NCI-H128 (cell line): ENCODE data around the gene SHROOM1.
A peak's percentile ranks its signal among the peaks of the same experiment; 100 is the strongest.

ENCODE experiments used
- DNase-seq: peaks from one replicate; lab custom pipeline; 2025; ENCODE audit not compliant: unreplicated experiment; lab: John Stamatoyannopoulos, UW

SHROOM1 gene

GRCh38 chr5:132853790-132854189 lies 23.3 kb upstream of the SHROOM1 start:
- DNase-seq, result no peak

- DNase-seq, result no peak
Observed at GRCh38 chr5:132853323-132853722, 22.9 kb upstream of the SHROOM1 start.

- DNase-seq, result no peak
Observed at GRCh38 chr5:132850066-132850465, 19.6 kb upstream of the SHROOM1 start.

- DNase-seq, result no peak
Observed at GRCh38 chr5:132849347-132849746, 18.9 kb upstream of the SHROOM1 start.

GRCh38 chr5:132848270-132848669 lies 17.8 kb upstream of the SHROOM1 start:
- DNase-seq, result no peak

DNA sequence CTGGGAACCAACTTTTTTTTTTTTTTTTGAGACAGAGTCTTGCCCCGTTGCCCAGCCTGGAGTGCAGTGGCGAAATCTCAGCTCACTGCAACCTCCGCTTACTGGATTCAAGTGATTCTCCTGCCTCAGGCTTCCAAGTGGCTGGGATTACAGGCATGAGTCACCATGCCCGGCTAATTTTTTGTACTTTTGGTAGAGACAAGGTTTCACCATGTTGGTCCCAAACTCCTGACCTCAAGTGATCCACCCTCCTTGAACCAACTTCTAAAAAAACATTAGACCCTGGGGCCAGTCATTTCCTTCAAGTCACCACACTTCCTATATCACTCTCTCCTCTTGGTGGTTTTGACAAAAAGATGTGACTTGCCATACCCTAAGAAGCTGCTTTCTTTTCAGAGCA lies 10.9 kb upstream of the SHROOM1 start:
- no peak for DNase-seq

DNA sequence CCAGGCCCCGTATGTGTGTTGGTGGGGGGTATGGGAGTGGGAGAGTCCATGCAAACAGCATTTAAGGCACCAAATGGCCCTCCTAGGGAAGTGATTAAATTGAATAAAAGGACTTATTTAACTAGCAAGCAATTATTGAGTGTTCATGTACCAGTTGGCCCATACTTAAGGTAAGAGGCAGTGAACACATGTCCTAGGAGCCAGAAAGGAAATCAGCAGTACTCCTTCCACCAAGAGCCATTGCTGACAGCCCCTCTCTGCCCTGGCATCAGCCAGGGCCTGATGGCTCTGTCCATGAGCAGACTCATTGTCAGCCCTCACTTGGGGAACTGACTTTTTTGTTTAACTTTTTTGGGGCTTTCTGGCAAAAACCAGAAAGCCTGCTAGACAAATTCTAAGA lies 10.4 kb upstream of the SHROOM1 start:
- DNase-seq, result no peak

DNA sequence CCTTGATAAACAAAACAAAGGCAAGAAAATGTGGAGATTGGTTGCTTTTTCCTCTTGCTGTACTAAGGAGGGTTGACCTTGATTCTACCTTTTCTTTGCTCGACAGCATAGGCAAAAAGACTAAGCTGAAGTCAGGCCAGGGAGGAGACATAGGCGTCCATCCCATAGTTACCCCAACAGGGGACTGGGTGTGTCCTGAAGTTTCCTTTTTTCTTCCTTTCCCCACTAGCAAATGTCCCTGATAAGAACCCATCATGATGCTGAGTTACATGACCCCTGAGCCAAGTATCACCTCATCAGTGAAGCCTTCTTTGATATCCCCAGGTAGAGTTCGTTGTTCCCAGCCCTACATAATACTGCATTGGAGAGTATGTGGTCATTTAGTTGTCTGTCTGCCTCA lies 9.9 kb upstream of the SHROOM1 start:
- no peak for DNase-seq

- no peak for DNase-seq
Observed at GRCh38 chr5:132839426-132840301, 9.2 kb upstream of the SHROOM1 start.

DNA sequence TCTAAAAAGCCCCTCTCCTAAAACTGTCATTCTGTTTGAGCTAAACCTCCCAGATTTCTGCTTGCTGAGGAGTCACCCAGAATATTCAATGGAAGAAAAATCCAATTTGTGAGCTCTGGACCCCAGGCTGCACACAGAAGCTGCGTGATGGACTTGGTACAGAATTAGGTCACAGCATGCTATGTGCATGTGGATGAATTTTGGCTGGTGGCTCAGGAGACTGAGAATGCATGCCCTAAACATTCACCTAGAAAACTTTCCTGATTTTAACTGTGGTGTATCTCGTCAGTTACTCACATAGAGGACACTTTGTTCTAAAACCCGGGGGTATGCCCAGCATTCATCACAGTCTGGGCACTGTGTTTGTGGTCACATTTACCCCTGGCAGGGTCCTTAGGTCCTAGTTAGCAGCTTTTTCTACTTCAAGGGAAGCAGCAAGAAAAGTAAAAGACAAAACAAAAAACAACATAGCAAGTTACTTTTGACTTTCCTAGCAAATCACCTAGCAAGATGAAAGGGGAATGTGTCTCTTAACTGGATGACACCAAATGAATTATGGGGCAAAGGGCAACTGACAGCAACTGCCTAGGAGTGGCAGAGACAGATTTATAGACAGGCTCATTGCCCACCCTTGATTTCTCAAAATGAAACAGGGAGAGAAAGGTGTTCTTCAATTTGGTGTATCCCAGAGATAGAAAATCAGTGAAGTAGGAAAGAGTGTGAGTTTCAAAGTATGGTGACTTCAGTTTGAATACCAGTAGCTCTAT lies 8.3 kb upstream of the SHROOM1 start:
- DNase-seq, result no peak

DNA sequence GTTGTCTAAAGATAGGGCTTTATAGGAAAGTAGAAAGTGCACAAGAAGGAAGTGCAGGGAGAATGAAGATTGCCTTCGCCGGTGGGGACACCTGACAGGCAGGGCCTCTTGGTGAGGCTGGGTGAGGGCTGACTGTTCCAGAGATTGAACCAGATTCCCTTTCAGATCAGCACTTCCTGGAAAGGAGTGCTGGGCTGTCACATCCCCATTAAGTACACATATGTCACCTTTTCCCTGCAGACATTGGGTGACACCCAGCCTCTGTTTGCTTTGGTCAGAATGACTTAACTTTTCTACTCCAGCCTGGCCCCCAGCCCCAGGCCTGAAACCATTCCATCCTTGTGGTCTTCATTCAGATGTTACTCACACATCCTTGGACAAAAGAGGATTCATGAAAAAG lies 7.4 kb upstream of the SHROOM1 start:
- no peak for DNase-seq

- DNase-seq, result no peak
Observed at GRCh38 chr5:132836852-132837251, 6.4 kb upstream of the SHROOM1 start.

DNA sequence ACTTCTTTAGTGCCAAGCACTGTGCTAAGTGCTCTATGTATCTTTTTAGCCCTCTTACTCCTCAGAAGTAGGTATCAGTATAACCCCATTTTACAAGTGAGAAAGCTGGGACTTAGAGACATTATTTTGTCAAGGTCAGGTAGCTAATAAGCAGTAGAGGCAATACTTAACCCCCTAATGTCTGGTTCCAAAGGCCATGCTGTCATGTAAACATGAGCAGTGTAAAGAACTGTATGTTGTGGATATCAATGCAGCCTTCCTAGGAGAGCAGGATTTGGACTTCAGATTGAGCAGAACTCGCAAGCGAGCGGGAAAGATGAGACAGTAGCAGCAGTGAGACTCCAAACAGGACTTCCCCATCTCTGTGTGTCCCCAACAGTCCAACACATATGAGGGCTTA lies 3.6 kb upstream of the SHROOM1 start:
- DNase-seq, result no peak

DNA sequence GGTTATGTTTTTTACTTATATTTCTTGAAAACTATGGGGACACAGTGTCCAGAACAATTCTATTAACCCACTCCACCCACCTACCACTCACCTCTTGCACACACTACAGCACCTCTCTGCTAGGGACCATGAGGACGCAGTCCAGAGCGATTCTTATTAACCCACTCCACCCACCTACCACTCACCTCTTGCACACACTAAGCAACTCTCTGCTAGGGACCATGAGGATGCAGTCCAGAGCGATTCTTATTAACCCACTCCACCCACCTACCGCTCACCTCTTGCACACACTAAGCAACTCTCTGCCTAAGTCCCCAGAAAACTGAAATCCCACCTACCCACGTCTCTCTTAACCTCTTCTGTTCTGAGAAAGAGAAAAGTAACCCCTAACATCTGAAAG lies 2.2 kb upstream of the SHROOM1 start:
- no peak for DNase-seq

- no peak for DNase-seq
Observed at GRCh38 chr5:132831095-132831860, 831 bp upstream of the SHROOM1 start.

GRCh38 chr5:132829742-132830435 lies 558 bp downstream of the SHROOM1 start:
- DNase-seq, result peak; percentile 8

- DNase-seq, result no peak
Observed at GRCh38 chr5:132828846-132829494, 1.5 kb downstream of the SHROOM1 start.

GRCh38 chr5:132827943-132828673 lies 2.3 kb downstream of the SHROOM1 start:
- no peak for DNase-seq

- DNase-seq, result no peak
Observed at GRCh38 chr5:132826424-132827082, 3.9 kb downstream of the SHROOM1 start.
